Fibroblast of peridontal ligament (primary cell): Measurements from ENCODE around the gene SH3PXD2A.
"Not testable (repeated sequence)": the region's sequence is repeated elsewhere in the genome, so short reads cannot be mapped to it uniquely, and the experiment has no call there.

Source experiments
- DNase-seq: peaks from one replicate; pipeline ENCODE4 v3.0.0-alpha.2; 2010; ENCODE audit errors: extremely low read depth

Gene SH3PXD2A

GRCh38 chr10:103834436-103835095 is 20.8 kb downstream of the SH3PXD2A start:
- no peak for DNase-seq

GRCh38 chr10:103833731-103834365 is 21.5 kb downstream of the SH3PXD2A start:
- peak; percentile 36 for DNase-seq

- DNase-seq = no peak
These were observed 22.6 kb downstream of the SH3PXD2A start for GRCh38 chr10:103832806-103833205.

GRCh38 chr10:103829838-103830465 is 25.4 kb downstream of the SH3PXD2A start:
- no peak for DNase-seq

- no peak for DNase-seq
These were observed 26.1 kb downstream of the SH3PXD2A start for GRCh38 chr10:103829278-103829677.

- no peak for DNase-seq
These were observed 26.7 kb downstream of the SH3PXD2A start for GRCh38 chr10:103828587-103829197.

- no peak for DNase-seq
These were observed 27.3 kb downstream of the SH3PXD2A start for GRCh38 chr10:103828107-103828506.

GRCh38 chr10:103826885-103827284 is 28.5 kb downstream of the SH3PXD2A start:
- no peak for DNase-seq

- DNase-seq = no peak
These were observed 31.1 kb downstream of the SH3PXD2A start for GRCh38 chr10:103824281-103824680.

GRCh38 chr10:103823706-103824272 is 31.6 kb downstream of the SH3PXD2A start:
- DNase-seq = no peak

- no peak for DNase-seq
These were observed 32.6 kb downstream of the SH3PXD2A start for GRCh38 chr10:103822800-103823199.

GRCh38 chr10:103822107-103822716 is 33.2 kb downstream of the SH3PXD2A start:
- no peak for DNase-seq

GRCh38 chr10:103820101-103821062 is 35.0 kb downstream of the SH3PXD2A start:
- no peak for DNase-seq

- DNase-seq = no peak
These were observed 35.9 kb downstream of the SH3PXD2A start for GRCh38 chr10:103819493-103819892.

- DNase-seq = no peak
These were observed 36.5 kb downstream of the SH3PXD2A start for GRCh38 chr10:103818765-103819374.

- DNase-seq = no peak
These were observed 37.3 kb downstream of the SH3PXD2A start for GRCh38 chr10:103818105-103818504.

- DNase-seq = peak; percentile 15
These were observed 38.9 kb downstream of the SH3PXD2A start for GRCh38 chr10:103816431-103816830.

GRCh38 chr10:103814626-103815370 is 40.6 kb downstream of the SH3PXD2A start:
- DNase-seq = peak; percentile 58

- DNase-seq = no peak
These were observed 41.3 kb downstream of the SH3PXD2A start for GRCh38 chr10:103814105-103814504.

- not testable (repeated sequence) for DNase-seq
These were observed 42.1 kb downstream of the SH3PXD2A start for GRCh38 chr10:103813312-103813711.
